ENCODE results near the gene TREML1. TPM values are rescaled to one million over a fixed set of nuclear protein-coding genes. Genes with fewer than 3 reads are reported as not detected.

The TREML1 gene
- total and polyA plus RNA-seq, 4 donors, result 1.2 to 2.2 (median 1.2) TPM

DNA sequence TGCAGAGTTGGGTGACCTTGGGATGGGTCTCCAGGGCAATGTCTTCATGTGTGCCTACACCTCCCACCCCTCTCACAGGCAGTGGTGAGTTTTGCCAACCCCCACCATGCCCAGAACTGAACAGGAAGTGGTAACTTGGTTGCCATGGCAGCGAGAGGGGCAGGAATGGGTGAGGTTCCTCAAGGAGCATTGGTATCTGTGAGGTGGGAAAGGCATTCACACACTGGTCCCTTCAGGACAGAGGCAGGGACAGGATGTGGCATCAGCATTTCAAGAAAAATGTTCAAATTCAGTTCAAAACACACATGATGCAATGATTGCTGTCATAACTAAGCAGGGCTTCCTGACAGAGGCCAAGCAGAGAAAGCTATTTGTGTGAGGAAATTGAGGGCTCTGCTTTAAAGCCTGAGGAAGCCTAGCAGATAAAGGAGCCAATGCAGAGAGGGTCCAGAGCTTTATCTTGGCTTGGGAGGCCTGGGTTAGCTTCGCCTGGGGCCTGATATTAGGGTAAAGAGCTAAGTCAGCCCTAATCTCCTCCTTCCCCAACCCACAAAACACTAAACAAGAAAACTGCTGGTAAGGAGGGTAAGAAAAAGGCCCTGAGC, 46.3 kb upstream of the TREML1 start:
- H3K36me3 ChIP-seq (ENCODE audit: control insufficient read depth in 4 of 4, insufficient read depth in 4 of 4, low read length in 4 of 4), result no peaks in the 10 kb centered on the region
- H3K27ac ChIP-seq (ENCODE audit: low read depth in 1 of 2, low read length in 1 of 2), result peak overlapping the region in 1 of 2 donors; percentile 78
- TF ChIP-seq, protein P1, sequence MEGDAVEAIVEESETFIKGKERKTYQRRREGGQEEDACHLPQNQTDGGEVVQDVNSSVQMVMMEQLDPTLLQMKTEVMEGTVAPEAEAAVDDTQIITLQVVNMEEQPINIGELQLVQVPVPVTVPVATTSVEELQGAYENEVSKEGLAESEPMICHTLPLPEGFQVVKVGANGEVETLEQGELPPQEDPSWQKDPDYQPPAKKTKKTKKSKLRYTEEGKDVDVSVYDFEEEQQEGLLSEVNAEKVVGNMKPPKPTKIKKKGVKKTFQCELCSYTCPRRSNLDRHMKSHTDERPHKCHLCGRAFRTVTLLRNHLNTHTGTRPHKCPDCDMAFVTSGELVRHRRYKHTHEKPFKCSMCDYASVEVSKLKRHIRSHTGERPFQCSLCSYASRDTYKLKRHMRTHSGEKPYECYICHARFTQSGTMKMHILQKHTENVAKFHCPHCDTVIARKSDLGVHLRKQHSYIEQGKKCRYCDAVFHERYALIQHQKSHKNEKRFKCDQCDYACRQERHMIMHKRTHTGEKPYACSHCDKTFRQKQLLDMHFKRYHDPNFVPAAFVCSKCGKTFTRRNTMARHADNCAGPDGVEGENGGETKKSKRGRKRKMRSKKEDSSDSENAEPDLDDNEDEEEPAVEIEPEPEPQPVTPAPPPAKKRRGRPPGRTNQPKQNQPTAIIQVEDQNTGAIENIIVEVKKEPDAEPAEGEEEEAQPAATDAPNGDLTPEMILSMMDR (IDR thresholded peaks at IDR 0.05; ENCODE audit: control extremely low read depth, extremely low read depth), result no peak
- H3K9ac ChIP-seq (ENCODE audit: insufficient read depth in 1 of 2, low read length in 2 of 2), result no peak overlapping the region
- WGBS, 2 donors, result 30 to 54% methylated on average over 2 of the region's 2 CpGs
- no peak overlapping the region for H3K4me3 ChIP-seq
- peak; percentile 22 for ATAC-seq (ENCODE audit: insufficient read depth, low FRiP score)
- H3K27me3 ChIP-seq (ENCODE audit: control insufficient read depth in 3 of 3, insufficient read depth in 3 of 3, low read length in 2 of 3), result peaks cover 0 to 7% (median 0%) of the 10 kb centered on the region in 3 donors
- peaks cover 0 to 2% (median 0%) of the 10 kb centered on the region in 5 donors for H3K4me1 ChIP-seq (ENCODE audit: control insufficient read depth in 5 of 5, insufficient read depth in 5 of 5, low read length in 5 of 5)
- H3K9me3 ChIP-seq (ENCODE audit: control insufficient read depth in 4 of 4, insufficient read depth in 3 of 4, low read length in 3 of 4), result no peaks in the 10 kb centered on the region
- peak in 2 of 3 donors; percentile 11 to 33 for DNase-seq

DNA sequence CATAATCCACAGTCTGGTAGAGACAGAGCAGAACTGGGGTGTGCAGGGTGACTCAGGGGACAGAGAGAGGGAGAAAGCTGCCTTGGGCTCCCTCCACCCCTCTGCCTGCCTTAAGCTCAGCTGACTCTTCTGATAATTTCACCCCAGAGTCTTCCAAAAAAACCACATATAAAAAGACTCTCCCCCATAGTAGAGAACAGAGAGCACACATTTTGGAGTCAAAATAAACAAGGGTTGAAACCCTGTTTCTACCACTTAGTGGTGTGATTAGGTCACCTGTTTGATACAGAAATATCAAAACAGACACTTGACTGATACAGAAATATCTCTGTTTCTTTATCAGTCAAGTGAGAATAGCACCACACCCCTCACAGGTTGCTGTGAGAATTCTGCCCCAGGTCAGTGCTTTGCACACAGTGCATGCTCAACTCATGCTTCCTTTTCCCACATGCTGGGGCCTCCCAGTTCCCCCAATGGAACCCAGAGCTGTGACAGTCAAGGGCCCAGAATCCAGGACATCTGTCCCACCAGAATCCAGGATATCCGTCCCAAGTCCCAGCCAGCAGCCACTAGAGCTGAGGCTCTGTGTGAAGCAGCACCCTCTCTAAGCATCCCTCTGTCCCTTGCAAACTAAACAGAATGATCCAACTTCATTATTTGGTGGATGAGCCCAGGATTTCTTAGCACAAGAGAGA, 45.6 kb upstream of the TREML1 start:
- TF ChIP-seq, protein P1 (IDR thresholded peaks at IDR 0.05; ENCODE audit: control extremely low read depth, extremely low read depth), result no peak
- DNase-seq (no peak), ATAC-seq (ENCODE audit: insufficient read depth, low FRiP score) (no peak)
- Histone ChIP-seq H3K4me3 (no peak overlapping the region), H3K27me3 (ENCODE audit: control insufficient read depth in 3 of 3, insufficient read depth in 3 of 3, low read length in 2 of 3) (peaks cover 0 to 13% (median 0%) of the 10 kb centered on the region in 3 donors), H3K4me1 (ENCODE audit: control insufficient read depth in 5 of 5, insufficient read depth in 5 of 5, low read length in 5 of 5) (peaks cover 0 to 2% (median 0%) of the 10 kb centered on the region in 5 donors), H3K36me3 (ENCODE audit: control insufficient read depth in 4 of 4, insufficient read depth in 4 of 4, low read length in 4 of 4) (no peaks in the 10 kb centered on the region), H3K9me3 (ENCODE audit: control insufficient read depth in 4 of 4, insufficient read depth in 3 of 4, low read length in 3 of 4) (no peaks in the 10 kb centered on the region), H3K27ac (ENCODE audit: low read depth in 1 of 2, low read length in 1 of 2) (peak overlapping the region in 1 of 2 donors; percentile 41), H3K9ac (ENCODE audit: insufficient read depth in 1 of 2, low read length in 2 of 2) (no peak overlapping the region)
- 62 to 69% methylated on average over 1 of the region's 1 CpG for WGBS, 2 donors

DNA sequence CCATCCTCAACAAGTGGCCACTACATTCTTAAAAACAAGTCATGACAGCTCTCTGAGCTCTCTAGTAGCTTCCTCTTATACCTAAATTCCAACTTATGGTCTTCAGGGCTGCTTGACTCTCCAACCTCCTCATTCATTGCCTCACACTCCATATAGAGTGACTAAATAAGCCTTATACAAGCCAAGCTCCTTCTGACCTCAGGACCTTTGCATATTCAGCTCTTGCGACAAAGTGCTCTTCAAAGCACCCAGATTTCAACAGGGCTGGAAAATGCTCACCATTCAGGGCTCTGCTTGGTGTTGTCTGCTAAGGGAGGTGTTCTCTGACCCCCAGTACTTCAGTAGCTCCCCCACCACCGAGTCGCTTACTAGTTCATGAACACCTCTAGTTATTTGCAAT, 43.1 kb upstream of the TREML1 start:
- DNase-seq, result no peak
- H3K9ac ChIP-seq (ENCODE audit: insufficient read depth in 1 of 2, low read length in 2 of 2), result no peak overlapping the region
- TF ChIP-seq, protein P1 (IDR thresholded peaks at IDR 0.05; ENCODE audit: control extremely low read depth, extremely low read depth), result no peak
- peaks cover 0 to 2% (median 0%) of the 10 kb centered on the region in 5 donors for H3K4me1 ChIP-seq (ENCODE audit: control insufficient read depth in 5 of 5, insufficient read depth in 5 of 5, low read length in 5 of 5)
- no peaks in the 10 kb centered on the region for H3K36me3 ChIP-seq (ENCODE audit: control insufficient read depth in 4 of 4, insufficient read depth in 4 of 4, low read length in 4 of 4)
- ATAC-seq (ENCODE audit: insufficient read depth, low FRiP score), result no peak
- WGBS, 2 donors, result 93 to 97% methylated on average over 3 of the region's 3 CpGs
- H3K27ac ChIP-seq (ENCODE audit: low read depth in 1 of 2, low read length in 1 of 2), result no peak overlapping the region
- H3K4me3 ChIP-seq, result no peak overlapping the region
- H3K9me3 ChIP-seq (ENCODE audit: control insufficient read depth in 4 of 4, insufficient read depth in 3 of 4, low read length in 3 of 4), result no peaks in the 10 kb centered on the region
- H3K27me3 ChIP-seq (ENCODE audit: control insufficient read depth in 3 of 3, insufficient read depth in 3 of 3, low read length in 2 of 3), result peaks cover 0 to 19% (median 0%) of the 10 kb centered on the region in 3 donors

Data from lung (tissue), 12 donors.